Liver (tissue), 9 donors: Measurements from ENCODE around the gene C19orf47. TPM values are rescaled to one million over a fixed set of nuclear protein-coding genes. Genes with fewer than 3 reads are reported as not detected.

Source experiments
- DNase-seq: peaks from one replicate; pipeline ENCODE4 v3.0.0-alpha.2; 2017; ENCODE audit warnings: low spot score
- H3K27ac ChIP-seq, 2 donors: one replicate each; pipeline ENCODE4 v1.7.0; 2013; ENCODE audit warnings: inconsistent platforms in 2 of 2, low read length in 2 of 2, control low read depth in 1 of 2, low read depth in 1 of 2, mild to moderate bottlenecking in 1 of 2
- H3K27me3 ChIP-seq, 4 donors: one replicate each; pipeline versions ENCODE4 v1.6.1 to v1.7.0; 2013; ENCODE audit warnings: low read length in 3 of 4, inconsistent platforms in 1 of 4, mild to moderate bottlenecking in 1 of 4, moderate library complexity in 1 of 4; ENCODE audit not compliant: control insufficient read depth in 4 of 4, insufficient read depth in 4 of 4
- H3K36me3 ChIP-seq, 4 donors: one replicate each; pipeline versions ENCODE4 v1.6.1 to v1.7.0; 2013; ENCODE audit warnings: low read length in 3 of 4, mild to moderate bottlenecking in 3 of 4, low read depth in 1 of 4, moderate library complexity in 1 of 4; ENCODE audit not compliant: control insufficient read depth in 4 of 4, insufficient read depth in 3 of 4
- H3K4me1 ChIP-seq, 4 donors: one replicate each; pipeline versions ENCODE4 v1.6.1 to v1.7.0; 2013; ENCODE audit warnings: low read length in 3 of 4, mild to moderate bottlenecking in 3 of 4, moderate library complexity in 1 of 4; ENCODE audit not compliant: control insufficient read depth in 4 of 4, insufficient read depth in 4 of 4
- H3K4me3 ChIP-seq, 3 donors: one replicate each; pipeline versions ENCODE4 v1.6.1 to v1.7.0; 2013; ENCODE audit warnings: low read length in 3 of 3, control low read depth in 1 of 3, low read depth in 1 of 3, mild to moderate bottlenecking in 1 of 3
- H3K9ac ChIP-seq, 2 donors: one replicate each; pipeline ENCODE4 v1.7.0; 2013; ENCODE audit warnings: low read length in 2 of 2, mild to moderate bottlenecking in 2 of 2, moderate library complexity in 2 of 2, control low read depth in 1 of 2, low read depth in 1 of 2
- H3K9me3 ChIP-seq, 4 donors: one replicate each; pipeline versions ENCODE4 v1.6.1 to v1.7.0; 2013; ENCODE audit warnings: low read length in 3 of 4; ENCODE audit not compliant: control insufficient read depth in 4 of 4
- EGR1 ChIP-seq, 2 donors: IDR thresholded peaks; 2 replicates each; pipeline ENCODE4 v1.6.1; 2016 to 2018; ENCODE audit warnings: antibody characterized with exemption in 2 of 2, low read depth in 2 of 2
- FOXA1 ChIP-seq: IDR thresholded peaks from 2 replicates; pipeline ENCODE4 v1.6.1; 2016; ENCODE audit warnings: antibody characterized with exemption
- FOXA2 ChIP-seq: IDR thresholded peaks from 2 replicates; pipeline ENCODE4 v1.6.1; 2016; ENCODE audit warnings: antibody characterized with exemption
- GABPA ChIP-seq, 2 donors: IDR thresholded peaks in 1 of 2; conservative IDR thresholded peaks in 1 of 2; 2 replicates each; pipeline ENCODE4 v1.6.1; 2016; ENCODE audit warnings: antibody characterized with exemption in 2 of 2, mild to moderate bottlenecking in 1 of 2, moderate library complexity in 1 of 2
- HNF4A ChIP-seq, 2 donors: conservative IDR thresholded peaks; 2 replicates each; pipeline ENCODE4 v1.6.1; 2016; ENCODE audit warnings: antibody characterized with exemption in 2 of 2, mild to moderate bottlenecking in 2 of 2
- HNF4G ChIP-seq: IDR thresholded peaks from 2 replicates; pipeline ENCODE4 v1.6.1; 2016; ENCODE audit warnings: antibody characterized with exemption
- JUND ChIP-seq, 2 donors: IDR thresholded peaks; 2 replicates each; pipeline ENCODE4 v1.6.1; 2016; ENCODE audit warnings: antibody characterized with exemption in 2 of 2
- NR2F2 ChIP-seq: IDR thresholded peaks from 2 replicates; pipeline ENCODE4 v1.6.1; 2016; ENCODE audit warnings: antibody characterized with exemption
- RAD21 ChIP-seq, 2 donors: IDR thresholded peaks; 2 replicates each; pipeline ENCODE4 v1.6.1; 2016; ENCODE audit warnings: antibody characterized with exemption in 2 of 2, mild to moderate bottlenecking in 2 of 2
- RXRA ChIP-seq, 2 donors: IDR thresholded peaks; 2 replicates each; pipeline ENCODE4 v1.6.1; 2017 to 2018; ENCODE audit warnings: antibody characterized with exemption in 2 of 2, mild to moderate bottlenecking in 1 of 2
- SP1 ChIP-seq: IDR thresholded peaks from 2 replicates; pipeline ENCODE4 v1.6.1; 2018; ENCODE audit warnings: antibody characterized with exemption, mild to moderate bottlenecking
- TAF1 ChIP-seq: conservative IDR thresholded peaks from 2 replicates; pipeline ENCODE4 v1.6.1; 2016; ENCODE audit warnings: antibody characterized with exemption, mild to moderate bottlenecking
- YY1 ChIP-seq: IDR thresholded peaks from 2 replicates; pipeline ENCODE4 v1.6.1; 2016; ENCODE audit warnings: antibody characterized with exemption, mild to moderate bottlenecking
- WGBS: extraction: QIAGEN DNeasy Blood & Tissue Kit; methylation state at CpG from one replicate; pipeline ENCODE4 v1.1.7; 2013; 5-methylcytosine and 5-hydroxymethylcytosine counted together
- polyA plus RNA-seq, 2 donors: library from polyadenylated mRNA; stranded (reverse) in 1 of 2; unstranded in 1 of 2; fragments of 200-250 nt in 1 of 2; fragments of >200 nt in 1 of 2; fragmentation: Nextera tagmentation in 1 of 2; extraction: Ambion mirVana in 1 of 2; gene quantifications; one replicate each; pipeline versions ENCODE4 v1.2.1 to v1.2.3, GENCODE V29; 2013 to 2015
- total RNA-seq, 2 donors: library from RNA; depleted of rRNA; stranded (reverse); fragments of >200 nt; gene quantifications; one replicate each; pipeline ENCODE4 v1.2.3, GENCODE V29; 2014
- TF ChIP-seq, protein P1 (sequence below): IDR thresholded peaks from 2 replicates; pipeline ENCODE4 v1.6.1; 2016; ENCODE audit warnings: antibody characterized with exemption
- TF ChIP-seq, protein P2 (sequence below): fragments of 150-350 bp; IDR thresholded peaks from 2 replicates; pipeline ENCODE4 v1.5.1; 2017; ENCODE audit warnings: improper control_type of control experiment, low read depth, low read length; ENCODE audit not compliant: missing input control
- TF ChIP-seq, protein P3 (sequence below): IDR thresholded peaks from 2 replicates; pipeline ENCODE4 v1.6.1; 2016; ENCODE audit warnings: antibody characterized with exemption
- TF ChIP-seq, protein P4 (sequence below): IDR thresholded peaks from 2 replicates; pipeline ENCODE4 v1.6.1; 2016; ENCODE audit warnings: antibody characterized with exemption
- TF ChIP-seq, protein P5 (sequence below): IDR thresholded peaks from 2 replicates; pipeline ENCODE4 v1.6.1; 2016; ENCODE audit warnings: antibody characterized with exemption, mild to moderate bottlenecking
- donor health status: healthy.
- donor health status: healthy.
- donor health status: healthy.
- donor health status: healthy.
- donor health status: healthy.

Gene C19orf47
- total and polyA plus RNA-seq, 4 donors, result 3.9 to 6.0 (median 5.0) TPM

DNA sequence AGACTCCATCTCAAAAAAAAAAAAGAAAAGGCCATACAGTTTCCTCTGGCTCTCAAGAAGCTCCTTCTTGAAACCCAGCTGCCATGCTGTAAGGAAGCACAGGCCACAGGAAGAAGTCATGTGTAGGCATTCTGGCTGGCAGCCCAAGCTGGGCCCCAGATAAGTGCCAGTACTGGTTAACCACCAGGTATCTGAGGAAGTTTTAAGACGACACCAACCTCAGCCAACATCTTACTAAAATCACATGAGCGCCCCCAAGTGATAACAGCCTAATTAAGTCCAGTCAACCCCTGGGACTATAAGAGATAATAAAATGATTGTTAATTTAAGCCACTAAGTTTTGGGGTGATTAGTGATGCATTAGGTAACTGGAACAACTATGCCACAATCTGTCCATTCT lies 35.7 kb downstream of the C19orf47 start:
- H3K27me3 ChIP-seq, result no peaks in the 10 kb centered on the region
- no peak overlapping the region for H3K27ac ChIP-seq
- TF ChIP-seq EGR1 (IDR thresholded peaks at IDR 0.05; ENCODE audit: low read depth in 2 of 2) (no peak), HNF4A (conservative IDR thresholded peaks at IDR 0.05) (no peak), FOXA1 (no peak), RAD21 (IDR thresholded peaks at IDR 0.05) (no peak), NR2F2 (no peak), RXRA (IDR thresholded peaks at IDR 0.05) (no peak), HNF4G (no peak), GABPA (IDR thresholded peaks at IDR 0.05 in 1 of 2, conservative IDR thresholded peaks at IDR 0.05 in 1 of 2) (no peak), JUND (IDR thresholded peaks at IDR 0.05) (no peak), TAF1 (no peak), YY1 (no peak), FOXA2 (no peak), SP1 (no peak)
- TF ChIP-seq, protein P1, sequence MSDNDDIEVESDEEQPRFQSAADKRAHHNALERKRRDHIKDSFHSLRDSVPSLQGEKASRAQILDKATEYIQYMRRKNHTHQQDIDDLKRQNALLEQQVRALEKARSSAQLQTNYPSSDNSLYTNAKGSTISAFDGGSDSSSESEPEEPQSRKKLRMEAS, result no peak
- TF ChIP-seq, protein P2, sequence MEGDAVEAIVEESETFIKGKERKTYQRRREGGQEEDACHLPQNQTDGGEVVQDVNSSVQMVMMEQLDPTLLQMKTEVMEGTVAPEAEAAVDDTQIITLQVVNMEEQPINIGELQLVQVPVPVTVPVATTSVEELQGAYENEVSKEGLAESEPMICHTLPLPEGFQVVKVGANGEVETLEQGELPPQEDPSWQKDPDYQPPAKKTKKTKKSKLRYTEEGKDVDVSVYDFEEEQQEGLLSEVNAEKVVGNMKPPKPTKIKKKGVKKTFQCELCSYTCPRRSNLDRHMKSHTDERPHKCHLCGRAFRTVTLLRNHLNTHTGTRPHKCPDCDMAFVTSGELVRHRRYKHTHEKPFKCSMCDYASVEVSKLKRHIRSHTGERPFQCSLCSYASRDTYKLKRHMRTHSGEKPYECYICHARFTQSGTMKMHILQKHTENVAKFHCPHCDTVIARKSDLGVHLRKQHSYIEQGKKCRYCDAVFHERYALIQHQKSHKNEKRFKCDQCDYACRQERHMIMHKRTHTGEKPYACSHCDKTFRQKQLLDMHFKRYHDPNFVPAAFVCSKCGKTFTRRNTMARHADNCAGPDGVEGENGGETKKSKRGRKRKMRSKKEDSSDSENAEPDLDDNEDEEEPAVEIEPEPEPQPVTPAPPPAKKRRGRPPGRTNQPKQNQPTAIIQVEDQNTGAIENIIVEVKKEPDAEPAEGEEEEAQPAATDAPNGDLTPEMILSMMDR, result no peak
- TF ChIP-seq, protein P3, sequence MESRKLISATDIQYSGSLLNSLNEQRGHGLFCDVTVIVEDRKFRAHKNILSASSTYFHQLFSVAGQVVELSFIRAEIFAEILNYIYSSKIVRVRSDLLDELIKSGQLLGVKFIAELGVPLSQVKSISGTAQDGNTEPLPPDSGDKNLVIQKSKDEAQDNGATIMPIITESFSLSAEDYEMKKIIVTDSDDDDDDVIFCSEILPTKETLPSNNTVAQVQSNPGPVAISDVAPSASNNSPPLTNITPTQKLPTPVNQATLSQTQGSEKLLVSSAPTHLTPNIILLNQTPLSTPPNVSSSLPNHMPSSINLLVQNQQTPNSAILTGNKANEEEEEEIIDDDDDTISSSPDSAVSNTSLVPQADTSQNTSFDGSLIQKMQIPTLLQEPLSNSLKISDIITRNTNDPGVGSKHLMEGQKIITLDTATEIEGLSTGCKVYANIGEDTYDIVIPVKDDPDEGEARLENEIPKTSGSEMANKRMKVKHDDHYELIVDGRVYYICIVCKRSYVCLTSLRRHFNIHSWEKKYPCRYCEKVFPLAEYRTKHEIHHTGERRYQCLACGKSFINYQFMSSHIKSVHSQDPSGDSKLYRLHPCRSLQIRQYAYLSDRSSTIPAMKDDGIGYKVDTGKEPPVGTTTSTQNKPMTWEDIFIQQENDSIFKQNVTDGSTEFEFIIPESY, result no peak
- TF ChIP-seq, protein P4, sequence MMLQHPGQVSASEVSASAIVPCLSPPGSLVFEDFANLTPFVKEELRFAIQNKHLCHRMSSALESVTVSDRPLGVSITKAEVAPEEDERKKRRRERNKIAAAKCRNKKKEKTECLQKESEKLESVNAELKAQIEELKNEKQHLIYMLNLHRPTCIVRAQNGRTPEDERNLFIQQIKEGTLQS, result no peak
- TF ChIP-seq, protein P5, sequence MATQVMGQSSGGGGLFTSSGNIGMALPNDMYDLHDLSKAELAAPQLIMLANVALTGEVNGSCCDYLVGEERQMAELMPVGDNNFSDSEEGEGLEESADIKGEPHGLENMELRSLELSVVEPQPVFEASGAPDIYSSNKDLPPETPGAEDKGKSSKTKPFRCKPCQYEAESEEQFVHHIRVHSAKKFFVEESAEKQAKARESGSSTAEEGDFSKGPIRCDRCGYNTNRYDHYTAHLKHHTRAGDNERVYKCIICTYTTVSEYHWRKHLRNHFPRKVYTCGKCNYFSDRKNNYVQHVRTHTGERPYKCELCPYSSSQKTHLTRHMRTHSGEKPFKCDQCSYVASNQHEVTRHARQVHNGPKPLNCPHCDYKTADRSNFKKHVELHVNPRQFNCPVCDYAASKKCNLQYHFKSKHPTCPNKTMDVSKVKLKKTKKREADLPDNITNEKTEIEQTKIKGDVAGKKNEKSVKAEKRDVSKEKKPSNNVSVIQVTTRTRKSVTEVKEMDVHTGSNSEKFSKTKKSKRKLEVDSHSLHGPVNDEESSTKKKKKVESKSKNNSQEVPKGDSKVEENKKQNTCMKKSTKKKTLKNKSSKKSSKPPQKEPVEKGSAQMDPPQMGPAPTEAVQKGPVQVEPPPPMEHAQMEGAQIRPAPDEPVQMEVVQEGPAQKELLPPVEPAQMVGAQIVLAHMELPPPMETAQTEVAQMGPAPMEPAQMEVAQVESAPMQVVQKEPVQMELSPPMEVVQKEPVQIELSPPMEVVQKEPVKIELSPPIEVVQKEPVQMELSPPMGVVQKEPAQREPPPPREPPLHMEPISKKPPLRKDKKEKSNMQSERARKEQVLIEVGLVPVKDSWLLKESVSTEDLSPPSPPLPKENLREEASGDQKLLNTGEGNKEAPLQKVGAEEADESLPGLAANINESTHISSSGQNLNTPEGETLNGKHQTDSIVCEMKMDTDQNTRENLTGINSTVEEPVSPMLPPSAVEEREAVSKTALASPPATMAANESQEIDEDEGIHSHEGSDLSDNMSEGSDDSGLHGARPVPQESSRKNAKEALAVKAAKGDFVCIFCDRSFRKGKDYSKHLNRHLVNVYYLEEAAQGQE, result no peak
- no peak overlapping the region for H3K9ac ChIP-seq
- no peaks in the 10 kb centered on the region for H3K9me3 ChIP-seq
- H3K4me3 ChIP-seq, result no peak overlapping the region
- 82% methylated on average over 2 of the region's 2 CpGs for WGBS
- no peak for DNase-seq
- H3K4me1 ChIP-seq, result no peaks in the 10 kb centered on the region
- H3K36me3 ChIP-seq, result peaks cover 0 to 3% (median 0%) of the 10 kb centered on the region in 4 donors
